HCT116 (cell line): ENCODE results near the gene TBL1X. TPM values are rescaled to one million over a fixed set of nuclear protein-coding genes. Genes with fewer than 3 reads are reported as not detected.

Experiments used
- ATAC-seq: fragments of 200-7000 bp; cut with Tn5 transposase; 2 replicates; pipeline ENCODE4 v1.9.1; 2020; ENCODE audit warnings: mild to moderate bottlenecking, moderate library complexity
- BruUV-seq: library from RNA; stranded (reverse); fragments of 400-500 nt; replicated peaks from 2 replicates; lab custom pipeline; 2021; lab: Mats Ljungman, UMichigan
- CTCF ChIA-PET: fragments of 300-600 bp; sonication (Branson Sonifier 250); formaldehyde crosslinking; loops from one replicate; lab custom pipeline; 2021; ENCODE audit warnings: antibody characterized with exemption; lab: Charles Lee
- POLR2A ChIA-PET: fragments of 300-600, 350-600 bp; sonication (Branson Sonifier 250); formaldehyde crosslinking; loops from one replicate; lab custom pipeline; 2021; ENCODE audit warnings: antibody characterized with exemption; lab: Charles Lee
- RAD21 ChIA-PET, 2 experiments: fragments of 300-600 bp; sonication (Branson Sonifier 250); formaldehyde crosslinking; loops; one replicate each; lab custom pipeline; 2023; ENCODE audit warnings: low total read pairs in 2 of 2; ENCODE audit not compliant: uncharacterized antibody in 2 of 2, unreplicated experiment in 2 of 2, low non-redundant PET in 1 of 2; lab: Charles Lee
- DNase-seq: peaks from one replicate; pipeline ENCODE4 v3.0.0-alpha.2; 2010; ENCODE audit warnings: low read depth, low spot score
- H2AFZ ChIP-seq: fragments of 200-600 bp; shearing (Covaris generic), sonication (generic); 2 replicates; pipeline ENCODE4 v1.6.1; 2017; ENCODE audit warnings: low read depth, mixed run types, mixed read lengths, antibody characterized with exemption, low read length; ENCODE audit not compliant: poor library complexity, severe bottlenecking
- H3K27ac ChIP-seq: 2 replicates; pipeline ENCODE4 v1.5.1; 2012; ENCODE audit warnings: low read depth, low read length
- H3K27me3 ChIP-seq: fragments of 200-600 bp; sonication (generic); 2 replicates; pipeline ENCODE4 v1.6.1; 2016; ENCODE audit warnings: mixed run types, low read length, mixed read lengths; ENCODE audit not compliant: insufficient read depth
- H3K36me3 ChIP-seq, 2 experiments: fragments of 200-500 bp in 1 of 2; fragments of 200-600 bp in 1 of 2; sonication (Bioruptor generic) in 1 of 2; sonication (generic) in 1 of 2; 2 replicates each; pipeline versions ENCODE4 v1.5.1 to v1.6.1; 2014 to 2016; ENCODE audit warnings: low read length in 2 of 2, inconsistent platforms in 1 of 2, mixed read lengths in 1 of 2, mixed run types in 1 of 2; ENCODE audit not compliant: insufficient read depth in 2 of 2, control insufficient read depth in 1 of 2
- H3K4me1 ChIP-seq, 2 experiments: fragments of 200-600 bp in 1 of 2; sonication (generic) in 1 of 2; 2 replicates each; pipeline versions ENCODE4 v1.5.1 to v1.6.1; 2012 to 2017; ENCODE audit warnings: low read length in 2 of 2, inconsistent platforms in 1 of 2, mild to moderate bottlenecking in 1 of 2, mixed read lengths in 1 of 2, mixed run types in 1 of 2, moderate library complexity in 1 of 2; ENCODE audit not compliant: insufficient read depth in 2 of 2, control insufficient read depth in 1 of 2
- H3K4me2 ChIP-seq: fragments of 200-600 bp; sonication (generic); 2 replicates; pipeline ENCODE4 v1.6.1; 2017; ENCODE audit warnings: mixed run types, low read length, mixed read lengths
- H3K4me3 ChIP-seq, 2 experiments: fragments of 200-600 bp in 1 of 2; sonication (generic) in 1 of 2; replicated peaks in 1 of 2; 2 replicates each; pipeline ENCODE4 v1.5.1; 2011 to 2016; ENCODE audit warnings: low read length in 2 of 2, control low read depth in 1 of 2, low read depth in 1 of 2, mild to moderate bottlenecking in 1 of 2, mixed read lengths in 1 of 2, mixed run types in 1 of 2
- H3K79me2 ChIP-seq: fragments of 200-600 bp; sonication (generic); 2 replicates; pipeline ENCODE4 v1.6.1; 2017; ENCODE audit warnings: mild to moderate bottlenecking, mixed run types, low read length, moderate library complexity, mixed read lengths; ENCODE audit not compliant: insufficient read depth
- H3K9ac ChIP-seq: fragments of 200-600 bp; sonication (generic); 2 replicates; pipeline ENCODE4 v1.6.1; 2016; ENCODE audit warnings: low read length, mixed read lengths
- H3K9me2 ChIP-seq: fragments of 200-600 bp; sonication (generic), shearing (Covaris generic); 2 replicates; pipeline ENCODE4 v1.6.1; 2017; ENCODE audit warnings: mixed run types, mild to moderate bottlenecking, moderate library complexity; ENCODE audit not compliant: insufficient read depth
- H3K9me3 ChIP-seq, 2 experiments: fragments of 200-500 bp in 1 of 2; fragments of 200-600 bp in 1 of 2; sonication (Bioruptor generic) in 1 of 2; sonication (generic) in 1 of 2; 2 replicates each; pipeline ENCODE4 v1.6.1; 2014 to 2017; ENCODE audit warnings: low read length in 2 of 2, mixed read lengths in 2 of 2, inconsistent platforms in 1 of 2, low read depth in 1 of 2, mild to moderate bottlenecking in 1 of 2, mixed run types in 1 of 2, moderate library complexity in 1 of 2; ENCODE audit not compliant: control insufficient read depth in 1 of 2, insufficient read depth in 1 of 2
- H4K20me1 ChIP-seq: fragments of 200-600 bp; sonication (generic), shearing (Covaris generic); 2 replicates; pipeline ENCODE4 v1.6.1; 2017; ENCODE audit warnings: mixed run types, mild to moderate bottlenecking, moderate library complexity; ENCODE audit not compliant: insufficient read depth
- CBX3 ChIP-seq: IDR thresholded peaks from 2 replicates; pipeline ENCODE4 v1.6.1; 2012; ENCODE audit warnings: low read depth
- CEBPB ChIP-seq: IDR thresholded peaks from 2 replicates; pipeline ENCODE4 v1.6.1; 2012; ENCODE audit warnings: low read depth
- ELF1 ChIP-seq: IDR thresholded peaks from 2 replicates; pipeline ENCODE4 v1.6.1; 2012; ENCODE audit warnings: low read depth, borderline replicate concordance
- EZH2 ChIP-seq: fragments of 200-600 bp; sonication (generic); IDR thresholded peaks from 2 replicates; pipeline ENCODE4 v1.6.1; 2017; ENCODE audit warnings: antibody characterized with exemption, mixed run types
- FOSL1 ChIP-seq: IDR thresholded peaks from 2 replicates; pipeline ENCODE4 v1.6.1; 2012; ENCODE audit warnings: low read depth
- POLR2A ChIP-seq: IDR thresholded peaks from 2 replicates; pipeline ENCODE4 v1.7.0; 2011; ENCODE audit warnings: borderline replicate concordance; ENCODE audit not compliant: insufficient read depth, insufficient read length; ENCODE audit errors: extremely low read depth
- SIN3A ChIP-seq: IDR thresholded peaks from 2 replicates; pipeline ENCODE4 v1.6.1; 2012; ENCODE audit warnings: low read depth
- SRF ChIP-seq: IDR thresholded peaks from 2 replicates; pipeline ENCODE4 v1.6.1; 2012; ENCODE audit warnings: low read depth
- TCF7L2 ChIP-seq: IDR thresholded peaks from 2 replicates; pipeline ENCODE4 v1.7.0; 2011; ENCODE audit warnings: borderline replicate concordance, inconsistent platforms; ENCODE audit not compliant: insufficient read depth, insufficient read length; ENCODE audit errors: extremely low read depth
- intact Hi-C: fragments of 100-400 bp; cut with micrococcal nuclease; formaldehyde crosslinking; loops from 2 replicates; pipeline ENCODE4 v1.10.0; 2022
- total RNA-seq: library from RNA; stranded (reverse); gene quantifications from one replicate; pipeline ENCODE4 v1.2.1, GENCODE V29; 2021; ENCODE audit not compliant: unreplicated experiment
- TF ChIP-seq, protein P1 (sequence below): IDR thresholded peaks from 2 replicates; pipeline ENCODE4 v1.6.1; 2012
- TF ChIP-seq, protein P2 (sequence below): IDR thresholded peaks from 2 replicates; pipeline ENCODE4 v1.6.1; 2012; ENCODE audit warnings: low read depth

The TBL1X gene
- total RNA-seq, 1 experiment from 2014 or later: 37.8 TPM

DNA sequence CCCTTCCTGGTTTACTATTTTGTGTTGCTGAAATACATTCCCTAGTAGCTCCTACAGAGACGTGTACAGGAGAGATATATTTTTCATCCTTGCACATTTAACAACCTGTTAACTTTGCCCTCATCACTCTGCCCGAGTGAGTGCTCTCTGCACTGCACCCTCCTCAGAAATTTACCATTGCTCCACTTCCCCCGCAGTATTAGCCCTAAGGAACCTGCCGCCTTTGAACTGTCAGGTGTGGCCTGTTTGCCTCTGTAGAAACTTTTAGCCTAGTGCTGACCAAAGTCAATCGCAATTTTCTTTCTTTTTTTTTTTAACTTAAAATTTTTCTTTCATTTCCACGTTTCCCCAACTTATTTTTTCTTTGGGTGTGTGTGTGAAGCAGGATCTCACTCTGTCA, 46.6 kb upstream of the TBL1X start:
- H3K9me2 ChIP-seq: no peaks in the 10 kb centered on the region
- no TSS peak for BruUV-seq
- no peak for TF ChIP-seq EZH2
- TF ChIP-seq SRF: no peak
- TF ChIP-seq CBX3: no peak
- TF ChIP-seq, protein P1, sequence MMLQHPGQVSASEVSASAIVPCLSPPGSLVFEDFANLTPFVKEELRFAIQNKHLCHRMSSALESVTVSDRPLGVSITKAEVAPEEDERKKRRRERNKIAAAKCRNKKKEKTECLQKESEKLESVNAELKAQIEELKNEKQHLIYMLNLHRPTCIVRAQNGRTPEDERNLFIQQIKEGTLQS: no peak
- no peak for TF ChIP-seq TCF7L2
- TF ChIP-seq SIN3A: no peak
- TF ChIP-seq POLR2A: no peak
- TF ChIP-seq CEBPB: no peak
- no peak for TF ChIP-seq FOSL1
- TF ChIP-seq, protein P2, sequence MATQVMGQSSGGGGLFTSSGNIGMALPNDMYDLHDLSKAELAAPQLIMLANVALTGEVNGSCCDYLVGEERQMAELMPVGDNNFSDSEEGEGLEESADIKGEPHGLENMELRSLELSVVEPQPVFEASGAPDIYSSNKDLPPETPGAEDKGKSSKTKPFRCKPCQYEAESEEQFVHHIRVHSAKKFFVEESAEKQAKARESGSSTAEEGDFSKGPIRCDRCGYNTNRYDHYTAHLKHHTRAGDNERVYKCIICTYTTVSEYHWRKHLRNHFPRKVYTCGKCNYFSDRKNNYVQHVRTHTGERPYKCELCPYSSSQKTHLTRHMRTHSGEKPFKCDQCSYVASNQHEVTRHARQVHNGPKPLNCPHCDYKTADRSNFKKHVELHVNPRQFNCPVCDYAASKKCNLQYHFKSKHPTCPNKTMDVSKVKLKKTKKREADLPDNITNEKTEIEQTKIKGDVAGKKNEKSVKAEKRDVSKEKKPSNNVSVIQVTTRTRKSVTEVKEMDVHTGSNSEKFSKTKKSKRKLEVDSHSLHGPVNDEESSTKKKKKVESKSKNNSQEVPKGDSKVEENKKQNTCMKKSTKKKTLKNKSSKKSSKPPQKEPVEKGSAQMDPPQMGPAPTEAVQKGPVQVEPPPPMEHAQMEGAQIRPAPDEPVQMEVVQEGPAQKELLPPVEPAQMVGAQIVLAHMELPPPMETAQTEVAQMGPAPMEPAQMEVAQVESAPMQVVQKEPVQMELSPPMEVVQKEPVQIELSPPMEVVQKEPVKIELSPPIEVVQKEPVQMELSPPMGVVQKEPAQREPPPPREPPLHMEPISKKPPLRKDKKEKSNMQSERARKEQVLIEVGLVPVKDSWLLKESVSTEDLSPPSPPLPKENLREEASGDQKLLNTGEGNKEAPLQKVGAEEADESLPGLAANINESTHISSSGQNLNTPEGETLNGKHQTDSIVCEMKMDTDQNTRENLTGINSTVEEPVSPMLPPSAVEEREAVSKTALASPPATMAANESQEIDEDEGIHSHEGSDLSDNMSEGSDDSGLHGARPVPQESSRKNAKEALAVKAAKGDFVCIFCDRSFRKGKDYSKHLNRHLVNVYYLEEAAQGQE: no peak
- no peak for TF ChIP-seq ELF1
- TF ChIP-seq, all 23 proteins: peak for 0
- ChIA-PET RAD21 (no interaction called here), CTCF (no interaction called here), POLR2A (interaction anchor here (0.7 kb wide), 1 partner anchor 105 kb away, joined by 6 read pairs; no protein-coding TSS in a partner anchor)
- H2AFZ ChIP-seq: no peak overlapping the region
- no peaks in the 10 kb centered on the region for H3K9me3 ChIP-seq
- intact Hi-C loops: no loop called here
- no peak for ATAC-seq
- no peaks in the 10 kb centered on the region for H3K4me1 ChIP-seq
- DNase-seq: no peak
- H3K4me3 ChIP-seq: no peak overlapping the region
- no peak overlapping the region for H3K9ac ChIP-seq
- no peaks in the 10 kb centered on the region for H3K36me3 ChIP-seq
- H3K27me3 ChIP-seq: no peaks in the 10 kb centered on the region
- no peaks in the 10 kb centered on the region for H3K79me2 ChIP-seq
- no peaks in the 10 kb centered on the region for H4K20me1 ChIP-seq
- H3K4me2 ChIP-seq: no peak overlapping the region
- H3K27ac ChIP-seq: no peak overlapping the region
